Measurements from ENCODE around the gene NUDT9. TPM values are rescaled to one million over a fixed set of nuclear protein-coding genes. Genes with fewer than 3 reads are reported as not detected.

Gene NUDT9
- 12.9 TPM for polyA plus RNA-seq (2013, experiment 1 of 2)
- 12.9 TPM for polyA plus RNA-seq (2013, experiment 2 of 2)

GRCh38 chr4:87422104-87423052 lies at the start of gene NUDT9:
Gene NUDT9, plus strand, starts transcription at chr4:87422573. Its CDS starts 333 bp downstream, at chr4:87422906.
- Histone ChIP-seq H3K36me3 (replicated peaks in 1 of 2; ENCODE audit: control insufficient read depth in 2 of 2, insufficient read depth in 2 of 2, low read length in 2 of 2) (no peaks in the 10 kb centered on the region), H3K4ac (ENCODE audit: low read length) (no peak within 1 kb of the TSS), H2BK5ac (ENCODE audit: low read length) (no peak within 1 kb of the TSS), H3K27ac (replicated peaks; ENCODE audit: low read length) (peak within 1 kb of the TSS; percentile 81), H2BK120ac (ENCODE audit: low read depth, low read length) (no peak within 1 kb of the TSS), H4K91ac (ENCODE audit: low read depth, low read length, poor library complexity) (no peak within 1 kb of the TSS), H3K79me1 (ENCODE audit: low read depth, low read length) (no peaks in the 10 kb centered on the region), H3K23ac (ENCODE audit: low read depth, low read length, poor library complexity) (peak within 1 kb of the TSS; percentile 58), H4K8ac (ENCODE audit: low read depth, low read length) (no peak within 1 kb of the TSS), H3K4me2 (ENCODE audit: insufficient read depth, low read length, poor library complexity, severe bottlenecking) (peak within 1 kb of the TSS; percentile 52), H3K4me3 (ENCODE audit: low read length in 2 of 2) (peak within 1 kb of the TSS; percentile 61 to 93), H2BK12ac (ENCODE audit: low read length) (no peak within 1 kb of the TSS), H2AK5ac (ENCODE audit: low read depth, low read length) (no peak within 1 kb of the TSS), H2AFZ (ENCODE audit: low read length) (peak within 1 kb of the TSS; percentile 91), H3K9me3 (replicated peaks in 1 of 2; ENCODE audit: control insufficient read depth in 2 of 2, insufficient read depth in 1 of 2, low read depth in 1 of 2, low read length in 2 of 2) (no peaks in the 10 kb centered on the region), H3K18ac (ENCODE audit: low read length) (peak within 1 kb of the TSS; percentile 55), H3K4me1 (ENCODE audit: control insufficient read depth in 2 of 2, insufficient read depth in 1 of 2, low read depth in 1 of 2, low read length in 2 of 2) (peaks cover 0 to 6% of the 10 kb centered on the region in 2 donors), H2BK15ac (ENCODE audit: low read length) (no peak within 1 kb of the TSS), H3K14ac (ENCODE audit: low read length) (no peak within 1 kb of the TSS), H3K9ac (ENCODE audit: low read depth, low read length, poor library complexity) (peak within 1 kb of the TSS; percentile 85), H3K27me3 (ENCODE audit: control insufficient read depth in 3 of 3, insufficient read depth in 3 of 3, low read depth in 1 of 3, low read length in 3 of 3) (no peaks in the 10 kb centered on the region)
- no CpG with 5 or more reads among the region's 58 CpGs for WGBS, 2 donors (ENCODE audit: extremely low coverage in 2 of 2, insufficient read length in 2 of 2, insufficient replicate concordance in 1 of 2)
- DNase-seq (ENCODE audit: low spot score), result peak; percentile 90

- Histone ChIP-seq H3K27ac (replicated peaks; ENCODE audit: low read length) (no peak overlapping the region), H2BK15ac (ENCODE audit: low read length) (no peak overlapping the region), H3K4me2 (ENCODE audit: insufficient read depth, low read length, poor library complexity, severe bottlenecking) (no peak overlapping the region), H3K18ac (ENCODE audit: low read length) (no peak overlapping the region), H3K79me1 (ENCODE audit: low read depth, low read length) (no peaks in the 10 kb centered on the region), H2BK12ac (ENCODE audit: low read length) (no peak overlapping the region), H3K4ac (ENCODE audit: low read length) (no peak overlapping the region), H2AK5ac (ENCODE audit: low read depth, low read length) (no peak overlapping the region), H3K9me3 (replicated peaks in 1 of 2; ENCODE audit: control insufficient read depth in 2 of 2, insufficient read depth in 1 of 2, low read depth in 1 of 2, low read length in 2 of 2) (no peaks in the 10 kb centered on the region), H3K14ac (ENCODE audit: low read length) (no peak overlapping the region), H3K36me3 (replicated peaks in 1 of 2; ENCODE audit: control insufficient read depth in 2 of 2, insufficient read depth in 2 of 2, low read length in 2 of 2) (peaks cover 0 to 30% of the 10 kb centered on the region in 2 donors), H3K4me3 (ENCODE audit: low read length in 2 of 2) (no peak overlapping the region), H4K8ac (ENCODE audit: low read depth, low read length) (no peak overlapping the region), H2AFZ (ENCODE audit: low read length) (no peak overlapping the region), H3K27me3 (ENCODE audit: control insufficient read depth in 3 of 3, insufficient read depth in 3 of 3, low read depth in 1 of 3, low read length in 3 of 3) (no peaks in the 10 kb centered on the region), H3K9ac (ENCODE audit: low read depth, low read length, poor library complexity) (no peak overlapping the region), H3K23ac (ENCODE audit: low read depth, low read length, poor library complexity) (no peak overlapping the region), H2BK120ac (ENCODE audit: low read depth, low read length) (no peak overlapping the region), H4K91ac (ENCODE audit: low read depth, low read length, poor library complexity) (no peak overlapping the region), H3K4me1 (ENCODE audit: control insufficient read depth in 2 of 2, insufficient read depth in 1 of 2, low read depth in 1 of 2, low read length in 2 of 2) (no peaks in the 10 kb centered on the region), H2BK5ac (ENCODE audit: low read length) (no peak overlapping the region)
- WGBS, 2 donors (ENCODE audit: extremely low coverage in 2 of 2, insufficient read length in 2 of 2, insufficient replicate concordance in 1 of 2), result no CpG with 5 or more reads among the region's 4 CpGs
- no peak for DNase-seq (ENCODE audit: low spot score)
Measured at GRCh38 chr4:87375719-87376291, 46.6 kb upstream of the NUDT9 start.

GRCh38 chr4:87377816-87378215 lies 44.6 kb upstream of the NUDT9 start:
- H3K27me3 ChIP-seq (ENCODE audit: control insufficient read depth in 3 of 3, insufficient read depth in 3 of 3, low read depth in 1 of 3, low read length in 3 of 3), result no peaks in the 10 kb centered on the region
- no peak overlapping the region for H4K8ac ChIP-seq (ENCODE audit: low read depth, low read length)
- H2BK120ac ChIP-seq (ENCODE audit: low read depth, low read length), result no peak overlapping the region
- H3K23ac ChIP-seq (ENCODE audit: low read depth, low read length, poor library complexity), result no peak overlapping the region
- H2BK12ac ChIP-seq (ENCODE audit: low read length), result no peak overlapping the region
- no peak overlapping the region for H2BK5ac ChIP-seq (ENCODE audit: low read length)
- WGBS, 2 donors (ENCODE audit: extremely low coverage in 2 of 2, insufficient read length in 2 of 2, insufficient replicate concordance in 1 of 2), result no CpG with 5 or more reads among the region's 2 CpGs
- no peaks in the 10 kb centered on the region for H3K9me3 ChIP-seq (replicated peaks in 1 of 2; ENCODE audit: control insufficient read depth in 2 of 2, insufficient read depth in 1 of 2, low read depth in 1 of 2, low read length in 2 of 2)
- no peak overlapping the region for H3K4me2 ChIP-seq (ENCODE audit: insufficient read depth, low read length, poor library complexity, severe bottlenecking)
- no peaks in the 10 kb centered on the region for H3K4me1 ChIP-seq (ENCODE audit: control insufficient read depth in 2 of 2, insufficient read depth in 1 of 2, low read depth in 1 of 2, low read length in 2 of 2)
- no peak for DNase-seq (ENCODE audit: low spot score)
- no peak overlapping the region for H3K14ac ChIP-seq (ENCODE audit: low read length)
- no peaks in the 10 kb centered on the region for H3K79me1 ChIP-seq (ENCODE audit: low read depth, low read length)
- H2AK5ac ChIP-seq (ENCODE audit: low read depth, low read length), result no peak overlapping the region
- H3K4ac ChIP-seq (ENCODE audit: low read length), result no peak overlapping the region
- H3K27ac ChIP-seq (replicated peaks; ENCODE audit: low read length), result no peak overlapping the region
- no peak overlapping the region for H2BK15ac ChIP-seq (ENCODE audit: low read length)
- no peak overlapping the region for H3K18ac ChIP-seq (ENCODE audit: low read length)
- no peak overlapping the region for H3K4me3 ChIP-seq (ENCODE audit: low read length in 2 of 2)
- no peak overlapping the region for H4K91ac ChIP-seq (ENCODE audit: low read depth, low read length, poor library complexity)
- H2AFZ ChIP-seq (ENCODE audit: low read length), result no peak overlapping the region
- peaks cover 0 to 26% of the 10 kb centered on the region in 2 donors for H3K36me3 ChIP-seq (replicated peaks in 1 of 2; ENCODE audit: control insufficient read depth in 2 of 2, insufficient read depth in 2 of 2, low read length in 2 of 2)
- H3K9ac ChIP-seq (ENCODE audit: low read depth, low read length, poor library complexity), result no peak overlapping the region

- H3K4ac ChIP-seq (ENCODE audit: low read length), result no peak overlapping the region
- peaks cover 0 to 18% of the 10 kb centered on the region in 2 donors for H3K36me3 ChIP-seq (replicated peaks in 1 of 2; ENCODE audit: control insufficient read depth in 2 of 2, insufficient read depth in 2 of 2, low read length in 2 of 2)
- H2BK120ac ChIP-seq (ENCODE audit: low read depth, low read length), result no peak overlapping the region
- no peak overlapping the region for H3K23ac ChIP-seq (ENCODE audit: low read depth, low read length, poor library complexity)
- no peak overlapping the region for H2AFZ ChIP-seq (ENCODE audit: low read length)
- H3K14ac ChIP-seq (ENCODE audit: low read length), result no peak overlapping the region
- peaks cover 0 to 11% of the 10 kb centered on the region in 2 donors for H3K9me3 ChIP-seq (replicated peaks in 1 of 2; ENCODE audit: control insufficient read depth in 2 of 2, insufficient read depth in 1 of 2, low read depth in 1 of 2, low read length in 2 of 2)
- H3K18ac ChIP-seq (ENCODE audit: low read length), result no peak overlapping the region
- H3K27ac ChIP-seq (replicated peaks; ENCODE audit: low read length), result no peak overlapping the region
- no peak overlapping the region for H2BK12ac ChIP-seq (ENCODE audit: low read length)
- no peak overlapping the region for H3K4me3 ChIP-seq (ENCODE audit: low read length in 2 of 2)
- DNase-seq (ENCODE audit: low spot score), result no peak
- no peaks in the 10 kb centered on the region for H3K79me1 ChIP-seq (ENCODE audit: low read depth, low read length)
- no CpG with 5 or more reads among the region's 2 CpGs for WGBS, 2 donors (ENCODE audit: extremely low coverage in 2 of 2, insufficient read length in 2 of 2, insufficient replicate concordance in 1 of 2)
- no peak overlapping the region for H4K8ac ChIP-seq (ENCODE audit: low read depth, low read length)
- no peak overlapping the region for H2BK15ac ChIP-seq (ENCODE audit: low read length)
- no peak overlapping the region for H2AK5ac ChIP-seq (ENCODE audit: low read depth, low read length)
- H3K4me2 ChIP-seq (ENCODE audit: insufficient read depth, low read length, poor library complexity, severe bottlenecking), result no peak overlapping the region
- no peaks in the 10 kb centered on the region for H3K27me3 ChIP-seq (ENCODE audit: control insufficient read depth in 3 of 3, insufficient read depth in 3 of 3, low read depth in 1 of 3, low read length in 3 of 3)
- no peak overlapping the region for H3K9ac ChIP-seq (ENCODE audit: low read depth, low read length, poor library complexity)
- no peak overlapping the region for H2BK5ac ChIP-seq (ENCODE audit: low read length)
- H4K91ac ChIP-seq (ENCODE audit: low read depth, low read length, poor library complexity), result no peak overlapping the region
- H3K4me1 ChIP-seq (ENCODE audit: control insufficient read depth in 2 of 2, insufficient read depth in 1 of 2, low read depth in 1 of 2, low read length in 2 of 2), result no peaks in the 10 kb centered on the region
Measured at GRCh38 chr4:87382116-87382515, 40.3 kb upstream of the NUDT9 start.
